NCI-H2081 (cell line): ENCODE results near the gene HOMEZ.
"Not testable (repeated sequence)": the region's sequence is repeated elsewhere in the genome, so short reads cannot be mapped to it uniquely, and the experiment has no call there.

Experiments used
- DNase-seq, 2 experiments: peaks; one replicate each; lab custom pipeline; 2025; lab: John Stamatoyannopoulos, UW

The HOMEZ gene

GRCh38 chr14:23286020-23286901, at the start of gene HOMEZ:
Gene HOMEZ (minus strand): TSS chr14:23286132. CDS start chr14:23285952, 180 bp downstream.
- DNase-seq, result peak; percentile 97 to 99

GRCh38 chr14:23335623-23336022, 49.7 kb upstream of the HOMEZ start:
- DNase-seq, result no peak

GRCh38 chr14:23327947-23328744, 42.2 kb upstream of the HOMEZ start:
- DNase-seq, result peak; percentile 56 to 68

- DNase-seq, result no peak
Observed at GRCh38 chr14:23326491-23327332, 40.8 kb upstream of the HOMEZ start.

- not testable (repeated sequence) for DNase-seq
Observed at GRCh38 chr14:23325746-23326145, 39.8 kb upstream of the HOMEZ start.

GRCh38 chr14:23324993-23325392, 39.1 kb upstream of the HOMEZ start:
- DNase-seq, result no peak

- DNase-seq, result no peak
Observed at GRCh38 chr14:23324455-23324846, 38.5 kb upstream of the HOMEZ start.

- no peak for DNase-seq
Observed at GRCh38 chr14:23323838-23324454, 38.0 kb upstream of the HOMEZ start.

GRCh38 chr14:23322568-23323517, 36.9 kb upstream of the HOMEZ start:
- no peak for DNase-seq

- DNase-seq, result peak; percentile 13 to 36
Observed at GRCh38 chr14:23321572-23322547, 35.9 kb upstream of the HOMEZ start.

GRCh38 chr14:23320584-23321571, 34.9 kb upstream of the HOMEZ start, which contains the start of gene PABPN1:
Gene PABPN1 (plus strand): TSS chr14:23321457. CDS start chr14:23321470, 13 bp downstream.
- DNase-seq, result peak; percentile 100

GRCh38 chr14:23319746-23320583, 34.0 kb upstream of the HOMEZ start:
- DNase-seq, result no peak

- DNase-seq, result no peak
Observed at GRCh38 chr14:23316300-23316699, 30.4 kb upstream of the HOMEZ start.

GRCh38 chr14:23310546-23310945, 24.6 kb upstream of the HOMEZ start:
- DNase-seq, result no peak

GRCh38 chr14:23308721-23309445, 23.0 kb upstream of the HOMEZ start:
- no peak for DNase-seq
